GM21390 (cell line): ENCODE measurements around the gene ZNF512B.
"Not testable (repeated sequence)": the region's sequence is repeated elsewhere in the genome, so short reads cannot be mapped to it uniquely, and the experiment has no call there.

Source experiments
- ATAC-seq: cut with Tn5 transposase; IDR thresholded peaks from one replicate; pipeline ENCODE4 v1.9.1; 2021; ENCODE audit not compliant: unreplicated experiment

The ZNF512B gene, protein sequence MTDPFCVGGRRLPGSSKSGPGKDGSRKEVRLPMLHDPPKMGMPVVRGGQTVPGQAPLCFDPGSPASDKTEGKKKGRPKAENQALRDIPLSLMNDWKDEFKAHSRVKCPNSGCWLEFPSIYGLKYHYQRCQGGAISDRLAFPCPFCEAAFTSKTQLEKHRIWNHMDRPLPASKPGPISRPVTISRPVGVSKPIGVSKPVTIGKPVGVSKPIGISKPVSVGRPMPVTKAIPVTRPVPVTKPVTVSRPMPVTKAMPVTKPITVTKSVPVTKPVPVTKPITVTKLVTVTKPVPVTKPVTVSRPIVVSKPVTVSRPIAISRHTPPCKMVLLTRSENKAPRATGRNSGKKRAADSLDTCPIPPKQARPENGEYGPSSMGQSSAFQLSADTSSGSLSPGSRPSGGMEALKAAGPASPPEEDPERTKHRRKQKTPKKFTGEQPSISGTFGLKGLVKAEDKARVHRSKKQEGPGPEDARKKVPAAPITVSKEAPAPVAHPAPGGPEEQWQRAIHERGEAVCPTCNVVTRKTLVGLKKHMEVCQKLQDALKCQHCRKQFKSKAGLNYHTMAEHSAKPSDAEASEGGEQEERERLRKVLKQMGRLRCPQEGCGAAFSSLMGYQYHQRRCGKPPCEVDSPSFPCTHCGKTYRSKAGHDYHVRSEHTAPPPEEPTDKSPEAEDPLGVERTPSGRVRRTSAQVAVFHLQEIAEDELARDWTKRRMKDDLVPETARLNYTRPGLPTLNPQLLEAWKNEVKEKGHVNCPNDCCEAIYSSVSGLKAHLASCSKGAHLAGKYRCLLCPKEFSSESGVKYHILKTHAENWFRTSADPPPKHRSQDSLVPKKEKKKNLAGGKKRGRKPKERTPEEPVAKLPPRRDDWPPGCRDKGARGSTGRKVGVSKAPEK

GRCh38 chr20:63969838-63970713 lies at the start of gene ZNF512B:
ZNF512B (minus strand) TSS chr20:63969930; CDS start chr20:63967950, 1,980 bp downstream.
- ATAC-seq = no peak

GRCh38 chr20:64015635-64016034 lies 45.9 kb upstream of the ZNF512B start:
- ATAC-seq = no peak

GRCh38 chr20:64012385-64013154 lies 42.8 kb upstream of the ZNF512B start:
- not testable (repeated sequence) for ATAC-seq

DNA sequence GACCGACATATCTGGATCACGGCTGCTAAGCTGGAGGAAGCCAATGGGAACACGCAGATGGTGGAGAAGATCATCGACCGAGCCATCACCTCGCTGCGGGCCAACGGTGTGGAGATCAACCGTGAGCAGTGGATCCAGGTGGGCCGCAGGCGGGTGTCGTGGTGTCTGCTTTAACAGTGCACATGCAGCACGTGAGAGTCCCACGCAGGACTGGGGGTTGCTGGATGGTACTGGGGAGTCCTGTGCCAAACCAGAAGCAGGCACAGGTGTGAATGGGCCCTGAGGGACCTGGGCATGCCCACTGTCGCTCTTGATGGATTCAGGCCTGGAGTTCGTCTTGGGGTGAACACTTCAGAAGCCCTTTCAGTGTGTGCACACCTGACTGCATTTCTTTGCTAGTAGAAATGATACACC lies 41.6 kb upstream of the ZNF512B start:
- no peak for ATAC-seq

DNA sequence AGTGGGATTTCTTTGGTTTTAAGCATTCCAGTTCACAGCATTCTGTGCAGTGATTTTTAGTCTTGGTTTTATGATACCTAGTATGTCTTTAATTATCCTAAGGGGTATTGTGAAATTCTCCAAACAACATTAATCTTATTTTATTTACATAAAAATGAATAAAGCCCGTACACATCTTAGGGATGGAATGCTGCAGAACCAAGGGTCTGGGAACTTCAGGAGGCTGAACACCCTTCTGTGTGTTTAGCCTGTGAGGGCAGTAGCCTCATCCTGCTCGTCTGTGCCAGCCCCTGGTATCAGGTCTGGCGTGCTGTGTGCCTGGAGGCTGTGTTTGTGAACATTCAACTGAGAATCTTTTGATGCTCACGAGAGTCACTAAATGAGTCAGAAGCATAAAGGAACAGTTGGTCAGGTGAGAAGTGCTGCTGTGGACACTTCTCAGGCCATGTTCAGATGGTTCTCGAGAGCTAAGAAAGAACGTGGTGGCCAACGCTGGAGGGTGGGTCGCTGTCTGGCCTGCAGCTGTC lies 41.0 kb upstream of the ZNF512B start:
- no peak for ATAC-seq

DNA sequence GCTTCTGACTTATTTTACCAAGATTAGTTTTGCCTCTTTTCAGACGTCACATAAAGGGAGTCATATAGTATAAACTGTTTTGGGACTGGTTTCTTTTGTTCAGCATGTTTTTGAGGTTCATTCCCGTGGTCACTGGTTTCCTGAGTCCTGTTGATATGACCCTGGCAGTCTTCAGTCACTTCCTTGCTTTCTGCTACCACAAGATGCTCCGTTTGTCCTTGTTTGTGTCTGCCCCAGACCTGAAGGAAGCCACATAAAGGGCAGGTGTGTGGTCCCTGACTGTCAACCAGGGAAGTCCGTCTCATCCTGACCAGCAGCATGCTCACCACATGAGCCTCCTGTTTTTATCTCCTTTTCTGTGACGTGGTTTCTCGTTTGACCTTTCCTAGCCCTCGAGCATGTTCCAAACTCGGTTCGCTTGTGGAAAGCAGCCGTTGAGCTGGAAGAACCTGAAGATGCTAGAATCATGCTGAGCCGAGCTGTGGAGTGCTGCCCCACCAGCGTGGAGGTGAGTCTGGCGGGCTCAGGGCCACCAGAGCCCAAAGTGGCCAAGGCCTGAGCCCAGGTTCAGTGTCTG lies 40.2 kb upstream of the ZNF512B start:
- ATAC-seq = no peak

- no peak for ATAC-seq
Measured at GRCh38 chr20:64006902-64007301, 37.2 kb upstream of the ZNF512B start.

GRCh38 chr20:64006490-64006889 lies 36.8 kb upstream of the ZNF512B start:
- ATAC-seq = no peak

- no peak for ATAC-seq
Measured at GRCh38 chr20:64005394-64005793, 35.7 kb upstream of the ZNF512B start.

DNA sequence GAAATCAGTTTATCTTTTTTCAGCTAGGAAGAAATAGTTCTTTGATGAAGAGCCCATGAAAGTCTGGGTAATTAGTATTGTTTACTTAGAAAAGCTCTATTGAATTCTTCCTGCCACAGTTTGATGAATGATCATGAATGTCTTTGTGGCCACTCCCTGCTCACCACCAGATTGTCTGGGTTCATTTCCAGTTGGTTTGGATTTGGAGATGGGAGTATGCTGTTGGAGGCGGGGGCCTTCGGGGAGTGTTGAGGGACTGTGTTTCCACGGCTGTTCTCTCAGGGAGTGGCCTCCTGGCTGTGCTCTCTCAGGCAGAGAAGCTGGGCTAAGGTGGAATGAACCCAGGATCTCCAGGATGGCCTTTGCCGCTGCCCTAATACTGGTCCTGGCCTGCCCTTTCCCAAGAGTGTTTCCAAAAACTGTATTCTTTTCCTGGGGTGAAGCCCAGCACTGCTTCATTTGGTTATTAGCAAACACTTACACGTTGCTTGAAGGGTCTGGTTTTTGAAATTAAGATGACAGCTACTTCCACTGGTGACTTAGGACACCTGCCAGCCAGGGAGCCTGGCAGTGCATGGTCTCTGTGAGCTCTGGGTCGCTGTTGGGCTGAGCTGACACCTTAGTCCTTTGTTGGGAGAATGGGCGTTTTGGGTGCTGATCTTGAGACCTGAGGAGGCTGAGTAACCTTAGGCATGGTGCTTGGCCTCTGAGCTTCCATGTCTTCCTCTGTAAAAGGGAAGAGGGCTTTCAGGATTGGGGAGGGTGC lies 34.4 kb upstream of the ZNF512B start:
- no peak for ATAC-seq

DNA sequence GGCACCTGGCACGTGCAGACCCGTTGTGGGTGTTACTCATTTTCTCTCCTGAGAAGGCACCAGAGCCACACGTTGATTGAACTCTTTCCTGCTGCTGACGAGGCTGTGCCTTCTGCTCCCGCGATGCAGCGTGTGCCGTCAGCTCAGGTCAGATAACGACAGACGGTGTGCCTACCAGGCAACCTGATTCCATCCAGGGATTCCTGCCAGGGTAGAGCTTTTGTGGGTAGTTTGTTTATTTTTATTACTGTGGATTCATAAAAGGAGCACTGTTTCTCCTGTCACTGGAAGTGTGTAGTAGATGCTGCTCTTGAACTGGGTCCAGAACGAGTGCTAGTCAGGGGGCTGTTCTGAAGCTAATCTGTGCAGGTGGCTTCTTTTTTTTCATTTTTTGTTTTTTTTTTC lies 31.9 kb upstream of the ZNF512B start:
- no peak for ATAC-seq

GRCh38 chr20:64000906-64001305 lies 31.2 kb upstream of the ZNF512B start:
- ATAC-seq = no peak

GRCh38 chr20:63982937-63983336 lies 13.2 kb upstream of the ZNF512B start:
- no peak for ATAC-seq

DNA sequence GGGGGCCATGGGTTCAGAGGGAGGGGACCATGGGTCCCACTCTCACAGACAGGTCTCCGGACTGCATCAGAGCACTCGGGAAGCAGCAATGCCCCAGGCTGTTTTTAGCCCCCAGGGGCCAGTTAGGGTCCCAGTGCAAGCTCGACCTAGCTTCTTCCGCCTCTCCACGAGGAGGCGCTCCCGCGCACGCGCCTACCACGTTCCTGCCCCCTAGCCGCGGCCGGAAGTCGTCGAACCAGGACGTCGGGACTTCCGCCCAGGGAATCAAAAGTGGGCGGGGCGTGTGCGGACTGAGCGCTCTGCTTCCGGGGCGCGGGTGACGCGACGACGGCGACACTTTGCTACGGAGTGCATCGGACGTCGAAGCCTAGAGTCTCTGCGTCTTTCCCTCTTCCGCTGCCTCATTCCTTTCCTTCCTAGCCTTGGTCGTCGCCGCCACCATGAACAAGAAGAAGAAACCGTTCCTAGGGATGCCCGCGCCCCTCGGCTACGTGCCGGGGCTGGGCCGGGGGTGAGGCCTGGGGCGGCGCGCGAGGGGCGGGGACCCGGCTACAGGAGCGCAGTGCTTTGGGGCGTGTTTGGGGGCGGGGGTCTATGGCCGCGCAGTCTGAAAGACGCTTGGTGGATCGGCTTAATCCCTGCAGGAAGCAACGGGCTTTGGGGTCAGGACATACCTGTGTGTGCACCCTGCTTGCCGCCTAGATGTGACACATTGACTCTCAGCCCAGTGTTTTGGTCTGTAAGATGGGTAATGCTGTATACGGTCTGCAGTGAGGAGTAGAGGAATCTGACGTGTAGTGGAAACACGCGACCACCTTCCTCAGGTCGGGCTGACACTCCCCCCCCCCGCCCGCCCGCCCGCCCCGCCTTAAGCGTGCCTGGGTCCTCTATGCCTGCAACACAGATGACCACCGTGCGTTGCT lies 11.3 kb upstream of the ZNF512B start, which contains the start of gene PRPF6:
Gene PRPF6 (plus strand): TSS at position 327 of the 923 bp plus-strand sequence. CDS start 114 bp downstream, at position 441.
- ATAC-seq = peak; percentile 47

- peak; percentile 4 for ATAC-seq
Measured at GRCh38 chr20:63980317-63980805, 10.6 kb upstream of the ZNF512B start.

- ATAC-seq = peak; percentile 29
Measured at GRCh38 chr20:63979557-63980316, 10.0 kb upstream of the ZNF512B start, which contains the start of gene SAMD10. SAMD10 (minus strand) TSS chr20:63979642; CDS start chr20:63979467, 175 bp downstream.

DNA sequence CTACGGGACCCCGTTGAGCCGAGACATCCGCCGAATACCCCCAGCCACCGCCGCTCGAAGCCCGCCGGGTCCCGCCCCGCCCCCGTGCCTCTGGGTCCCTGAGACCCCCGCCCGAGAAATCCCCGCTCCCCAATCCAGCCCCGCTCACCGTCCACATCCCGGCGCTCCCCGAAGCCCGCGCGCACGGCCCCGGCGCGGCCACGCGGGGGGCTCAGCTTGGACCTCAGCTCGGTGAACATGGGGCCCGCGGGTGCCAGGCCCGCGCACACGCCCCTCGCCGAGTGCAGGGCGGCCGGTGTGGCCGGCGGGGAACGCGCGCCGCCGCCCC lies 9.5 kb upstream of the ZNF512B start:
- ATAC-seq = no peak
